ENCODE data around the gene AAK1.

DNA sequence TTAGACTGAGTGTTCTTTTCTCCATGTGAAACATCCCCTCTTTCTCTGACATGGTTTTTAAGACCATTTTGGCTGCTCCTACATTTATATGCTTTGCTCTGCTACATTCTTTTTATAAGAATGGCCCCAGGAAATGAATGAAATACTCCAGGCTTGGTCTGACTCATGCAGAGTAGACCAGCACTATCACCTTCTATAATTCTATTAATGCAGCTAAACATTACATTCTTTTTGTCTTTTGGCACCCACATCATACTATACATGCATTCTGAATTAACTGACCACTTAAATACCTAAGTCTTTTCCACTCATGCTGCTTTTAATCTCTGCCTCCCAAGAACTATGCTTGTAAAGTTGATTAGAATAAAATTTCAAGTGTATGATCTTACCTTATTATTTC is 94.1 kb downstream of the AAK1 start:
- TF ChIP-seq POLR2A (IDR thresholded peaks at IDR 0.05; ENCODE audit: extremely low read depth, insufficient read length), result no peak
- TF ChIP-seq, protein P1, sequence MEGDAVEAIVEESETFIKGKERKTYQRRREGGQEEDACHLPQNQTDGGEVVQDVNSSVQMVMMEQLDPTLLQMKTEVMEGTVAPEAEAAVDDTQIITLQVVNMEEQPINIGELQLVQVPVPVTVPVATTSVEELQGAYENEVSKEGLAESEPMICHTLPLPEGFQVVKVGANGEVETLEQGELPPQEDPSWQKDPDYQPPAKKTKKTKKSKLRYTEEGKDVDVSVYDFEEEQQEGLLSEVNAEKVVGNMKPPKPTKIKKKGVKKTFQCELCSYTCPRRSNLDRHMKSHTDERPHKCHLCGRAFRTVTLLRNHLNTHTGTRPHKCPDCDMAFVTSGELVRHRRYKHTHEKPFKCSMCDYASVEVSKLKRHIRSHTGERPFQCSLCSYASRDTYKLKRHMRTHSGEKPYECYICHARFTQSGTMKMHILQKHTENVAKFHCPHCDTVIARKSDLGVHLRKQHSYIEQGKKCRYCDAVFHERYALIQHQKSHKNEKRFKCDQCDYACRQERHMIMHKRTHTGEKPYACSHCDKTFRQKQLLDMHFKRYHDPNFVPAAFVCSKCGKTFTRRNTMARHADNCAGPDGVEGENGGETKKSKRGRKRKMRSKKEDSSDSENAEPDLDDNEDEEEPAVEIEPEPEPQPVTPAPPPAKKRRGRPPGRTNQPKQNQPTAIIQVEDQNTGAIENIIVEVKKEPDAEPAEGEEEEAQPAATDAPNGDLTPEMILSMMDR (IDR thresholded peaks at IDR 0.05; ENCODE audit: low read depth, low read length), result no peak

Data from NB4 (cell line).